ENCODE results near the gene CYP19A1. TPM values are rescaled to one million over a fixed set of nuclear protein-coding genes. Genes with fewer than 3 reads are reported as not detected.

Gene CYP19A1
- total RNA-seq, 1 experiment from 2014 or later, result not detected

DNA sequence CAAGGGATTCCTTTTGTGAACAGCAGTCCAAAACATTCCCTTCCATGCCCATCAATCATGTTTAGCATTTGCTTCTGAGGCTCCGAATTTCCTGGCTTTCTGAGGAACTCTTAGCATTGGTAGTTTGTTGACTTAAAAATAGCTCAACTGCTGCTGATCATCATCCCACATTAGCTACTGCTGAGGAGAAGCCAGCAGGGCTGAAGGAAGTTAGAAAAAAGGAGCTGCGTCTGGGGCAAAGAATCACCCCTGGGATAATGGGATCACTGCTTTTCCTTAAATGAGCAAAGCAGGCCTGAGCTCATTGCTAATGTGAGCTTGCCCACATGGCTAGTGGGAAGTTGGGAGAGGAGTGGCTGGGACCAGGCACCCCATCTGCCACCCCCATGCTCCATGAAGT is 39.8 kb downstream of the CYP19A1 start:
- H3K9me3 ChIP-seq (ENCODE audit: control insufficient read depth, insufficient read depth, low read depth, low read length), result no peaks in the 10 kb centered on the region
- DNase-seq (ENCODE audit: low read depth, low spot score) (no peak), ATAC-seq (no peak)
- H3K4me3 ChIP-seq (ENCODE audit: low read depth in 2 of 2, low read length in 2 of 2), result no peak overlapping the region
- intact Hi-C loops (cut with micrococcal nuclease; ENCODE audit: unreplicated experiment), result no loop called here
- no peak overlapping the region for H3K27ac ChIP-seq (ENCODE audit: low read length)
- ChIA-PET CTCF (no interaction called here), POLR2A (no interaction called here)
- no TSS peak for BruUV-seq (replicated peaks)
- no peak for TF ChIP-seq POLR2AphosphoS5 (IDR thresholded peaks at IDR 0.05; ENCODE audit: low read depth, low read length)
- in situ Hi-C loops (cut with HindIII; ENCODE audit: low pct_unique_long_range_greater_than_20kb, low sequenced_read_pairs), result no loop called here
- H3K36me3 ChIP-seq (ENCODE audit: control insufficient read depth, insufficient read depth, low read length), result no peaks in the 10 kb centered on the region
- no peaks in the 10 kb centered on the region for H3K27me3 ChIP-seq (ENCODE audit: control insufficient read depth, insufficient read depth, low read length)
- H3K4me1 ChIP-seq (ENCODE audit: control insufficient read depth, insufficient read depth, low read length), result no peaks in the 10 kb centered on the region

DNA sequence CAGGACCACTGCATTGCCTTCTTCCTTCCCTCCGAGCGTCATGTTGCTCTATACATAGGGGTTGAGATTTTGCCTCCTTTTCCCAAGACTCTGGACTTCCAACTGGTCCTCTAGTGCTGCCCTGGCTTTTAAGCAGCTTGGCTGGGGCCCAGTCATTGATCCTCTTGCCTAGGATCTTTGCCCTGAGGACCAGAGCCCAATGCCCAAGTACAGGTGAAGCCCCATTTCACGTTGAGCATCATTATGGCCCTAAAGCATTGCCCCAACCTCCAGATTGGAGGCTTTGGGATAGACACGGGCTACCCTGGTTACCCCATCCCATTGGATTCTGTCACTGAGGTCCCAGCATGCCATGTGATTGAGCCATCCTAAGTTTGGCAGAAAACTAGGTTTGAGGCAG is 47.7 kb downstream of the CYP19A1 start:
- ATAC-seq, result no peak
- ChIA-PET CTCF (no interaction called here), POLR2A (no interaction called here)
- BruUV-seq (replicated peaks), result no TSS peak
- TF ChIP-seq, protein P1, sequence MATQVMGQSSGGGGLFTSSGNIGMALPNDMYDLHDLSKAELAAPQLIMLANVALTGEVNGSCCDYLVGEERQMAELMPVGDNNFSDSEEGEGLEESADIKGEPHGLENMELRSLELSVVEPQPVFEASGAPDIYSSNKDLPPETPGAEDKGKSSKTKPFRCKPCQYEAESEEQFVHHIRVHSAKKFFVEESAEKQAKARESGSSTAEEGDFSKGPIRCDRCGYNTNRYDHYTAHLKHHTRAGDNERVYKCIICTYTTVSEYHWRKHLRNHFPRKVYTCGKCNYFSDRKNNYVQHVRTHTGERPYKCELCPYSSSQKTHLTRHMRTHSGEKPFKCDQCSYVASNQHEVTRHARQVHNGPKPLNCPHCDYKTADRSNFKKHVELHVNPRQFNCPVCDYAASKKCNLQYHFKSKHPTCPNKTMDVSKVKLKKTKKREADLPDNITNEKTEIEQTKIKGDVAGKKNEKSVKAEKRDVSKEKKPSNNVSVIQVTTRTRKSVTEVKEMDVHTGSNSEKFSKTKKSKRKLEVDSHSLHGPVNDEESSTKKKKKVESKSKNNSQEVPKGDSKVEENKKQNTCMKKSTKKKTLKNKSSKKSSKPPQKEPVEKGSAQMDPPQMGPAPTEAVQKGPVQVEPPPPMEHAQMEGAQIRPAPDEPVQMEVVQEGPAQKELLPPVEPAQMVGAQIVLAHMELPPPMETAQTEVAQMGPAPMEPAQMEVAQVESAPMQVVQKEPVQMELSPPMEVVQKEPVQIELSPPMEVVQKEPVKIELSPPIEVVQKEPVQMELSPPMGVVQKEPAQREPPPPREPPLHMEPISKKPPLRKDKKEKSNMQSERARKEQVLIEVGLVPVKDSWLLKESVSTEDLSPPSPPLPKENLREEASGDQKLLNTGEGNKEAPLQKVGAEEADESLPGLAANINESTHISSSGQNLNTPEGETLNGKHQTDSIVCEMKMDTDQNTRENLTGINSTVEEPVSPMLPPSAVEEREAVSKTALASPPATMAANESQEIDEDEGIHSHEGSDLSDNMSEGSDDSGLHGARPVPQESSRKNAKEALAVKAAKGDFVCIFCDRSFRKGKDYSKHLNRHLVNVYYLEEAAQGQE (IDR thresholded peaks at IDR 0.05; ENCODE audit: insufficient read depth in 1 of 2, low read depth in 2 of 2, low read length in 1 of 2), result no peak
- no peak for TF ChIP-seq SIN3A (IDR thresholded peaks at IDR 0.05; ENCODE audit: borderline replicate concordance, insufficient read depth, low read depth, low read length)
- no peak for TF ChIP-seq TCF7L2 (IDR thresholded peaks at IDR 0.05; ENCODE audit: low read depth, low read length)
- TF ChIP-seq POLR2AphosphoS5 (IDR thresholded peaks at IDR 0.05; ENCODE audit: low read depth, low read length), result no peak
- TF ChIP-seq, protein P2, sequence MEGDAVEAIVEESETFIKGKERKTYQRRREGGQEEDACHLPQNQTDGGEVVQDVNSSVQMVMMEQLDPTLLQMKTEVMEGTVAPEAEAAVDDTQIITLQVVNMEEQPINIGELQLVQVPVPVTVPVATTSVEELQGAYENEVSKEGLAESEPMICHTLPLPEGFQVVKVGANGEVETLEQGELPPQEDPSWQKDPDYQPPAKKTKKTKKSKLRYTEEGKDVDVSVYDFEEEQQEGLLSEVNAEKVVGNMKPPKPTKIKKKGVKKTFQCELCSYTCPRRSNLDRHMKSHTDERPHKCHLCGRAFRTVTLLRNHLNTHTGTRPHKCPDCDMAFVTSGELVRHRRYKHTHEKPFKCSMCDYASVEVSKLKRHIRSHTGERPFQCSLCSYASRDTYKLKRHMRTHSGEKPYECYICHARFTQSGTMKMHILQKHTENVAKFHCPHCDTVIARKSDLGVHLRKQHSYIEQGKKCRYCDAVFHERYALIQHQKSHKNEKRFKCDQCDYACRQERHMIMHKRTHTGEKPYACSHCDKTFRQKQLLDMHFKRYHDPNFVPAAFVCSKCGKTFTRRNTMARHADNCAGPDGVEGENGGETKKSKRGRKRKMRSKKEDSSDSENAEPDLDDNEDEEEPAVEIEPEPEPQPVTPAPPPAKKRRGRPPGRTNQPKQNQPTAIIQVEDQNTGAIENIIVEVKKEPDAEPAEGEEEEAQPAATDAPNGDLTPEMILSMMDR (IDR thresholded peaks at IDR 0.05), result no peak
- in situ Hi-C loops (cut with HindIII; ENCODE audit: low pct_unique_long_range_greater_than_20kb, low sequenced_read_pairs) (no loop called here), intact Hi-C loops (cut with micrococcal nuclease; ENCODE audit: unreplicated experiment) (no loop called here)
- H3K9me3 ChIP-seq (ENCODE audit: control insufficient read depth, insufficient read depth, low read depth, low read length), result no peaks in the 10 kb centered on the region
- H3K4me3 ChIP-seq (ENCODE audit: low read depth in 2 of 2, low read length in 2 of 2), result no peak overlapping the region
- no peaks in the 10 kb centered on the region for H3K27me3 ChIP-seq (ENCODE audit: control insufficient read depth, insufficient read depth, low read length)
- H3K4me1 ChIP-seq (ENCODE audit: control insufficient read depth, insufficient read depth, low read length), result no peaks in the 10 kb centered on the region
- no peaks in the 10 kb centered on the region for H3K36me3 ChIP-seq (ENCODE audit: control insufficient read depth, insufficient read depth, low read length)
- no peak for DNase-seq (ENCODE audit: low read depth, low spot score)
- H3K27ac ChIP-seq (ENCODE audit: low read length), result no peak overlapping the region

DNA sequence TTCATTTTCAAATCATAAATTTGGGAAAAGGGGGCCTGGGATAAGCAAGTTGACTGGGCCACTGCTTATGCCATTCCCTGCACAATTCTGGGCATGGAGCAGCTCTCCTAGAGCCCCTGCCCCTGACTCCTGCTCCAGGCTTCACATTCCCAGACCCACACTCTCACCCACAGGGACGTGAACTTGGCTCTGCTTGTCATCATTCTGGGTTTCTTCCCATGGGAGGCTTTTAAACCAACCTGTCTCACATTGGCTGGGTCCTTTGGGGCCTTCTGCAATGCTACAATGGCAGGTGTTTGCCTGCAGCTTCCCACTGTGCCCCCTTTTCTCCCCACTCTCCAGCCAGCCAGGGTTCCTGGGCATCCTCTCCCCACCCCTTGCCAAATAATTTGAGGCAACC is 49.1 kb downstream of the CYP19A1 start:
- Histone ChIP-seq H3K9me3 (ENCODE audit: control insufficient read depth, insufficient read depth, low read depth, low read length) (no peaks in the 10 kb centered on the region), H3K4me3 (ENCODE audit: low read depth in 2 of 2, low read length in 2 of 2) (no peak overlapping the region), H3K36me3 (ENCODE audit: control insufficient read depth, insufficient read depth, low read length) (no peaks in the 10 kb centered on the region), H3K27ac (ENCODE audit: low read length) (no peak overlapping the region), H3K4me1 (ENCODE audit: control insufficient read depth, insufficient read depth, low read length) (no peaks in the 10 kb centered on the region), H3K27me3 (ENCODE audit: control insufficient read depth, insufficient read depth, low read length) (no peaks in the 10 kb centered on the region)
- ATAC-seq (no peak), DNase-seq (ENCODE audit: low read depth, low spot score) (no peak)
- BruUV-seq (replicated peaks), result no TSS peak
- POLR2A ChIA-PET, result no interaction called here
- in situ Hi-C loops (cut with HindIII; ENCODE audit: low pct_unique_long_range_greater_than_20kb, low sequenced_read_pairs), result no loop called here
- CTCF ChIA-PET, result no interaction called here
- TF ChIP-seq, protein P2 (IDR thresholded peaks at IDR 0.05), result no peak
- TF ChIP-seq TCF7L2 (IDR thresholded peaks at IDR 0.05; ENCODE audit: low read depth, low read length), result no peak
- TF ChIP-seq SIN3A (IDR thresholded peaks at IDR 0.05; ENCODE audit: borderline replicate concordance, insufficient read depth, low read depth, low read length), result no peak
- no peak for TF ChIP-seq POLR2AphosphoS5 (IDR thresholded peaks at IDR 0.05; ENCODE audit: low read depth, low read length)
- TF ChIP-seq, protein P1 (IDR thresholded peaks at IDR 0.05; ENCODE audit: insufficient read depth in 1 of 2, low read depth in 2 of 2, low read length in 1 of 2), result no peak
- intact Hi-C loops (cut with micrococcal nuclease; ENCODE audit: unreplicated experiment), result no loop called here
